ENCODE results near the gene SSX2B.
"Not testable (repeated sequence)": the region's sequence is repeated elsewhere in the genome, so short reads cannot be mapped to it uniquely, and the experiment has no call there.

Gene SSX2B, protein sequence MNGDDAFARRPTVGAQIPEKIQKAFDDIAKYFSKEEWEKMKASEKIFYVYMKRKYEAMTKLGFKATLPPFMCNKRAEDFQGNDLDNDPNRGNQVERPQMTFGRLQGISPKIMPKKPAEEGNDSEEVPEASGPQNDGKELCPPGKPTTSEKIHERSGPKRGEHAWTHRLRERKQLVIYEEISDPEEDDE

DNA sequence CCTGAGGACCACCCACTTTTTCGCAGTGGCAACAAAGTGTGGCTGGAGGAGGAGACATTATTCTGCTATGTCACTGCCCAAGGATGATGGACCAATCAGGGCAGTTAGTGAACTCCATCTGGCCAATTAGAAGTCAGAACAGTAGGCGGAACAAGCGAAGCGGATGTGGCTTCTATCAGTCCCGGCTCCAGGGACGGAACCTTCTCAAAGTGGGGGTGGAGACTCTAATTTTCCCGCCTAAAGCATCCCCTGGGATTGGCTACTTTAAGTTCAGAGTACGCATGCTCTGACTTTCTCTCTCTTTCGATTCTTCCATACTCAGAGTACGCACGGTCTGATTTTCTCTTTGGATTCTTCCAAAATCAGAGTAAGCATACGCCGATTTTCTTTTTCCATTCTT, at the start of gene SSX2B:
TSS of gene SSX2B (plus strand) at position 301 of the 400 bp plus-strand sequence. CDS start 1,429 bp downstream, outside the sequence.
- DNase-seq (ENCODE audit: low spot score): not testable (repeated sequence)

DNA sequence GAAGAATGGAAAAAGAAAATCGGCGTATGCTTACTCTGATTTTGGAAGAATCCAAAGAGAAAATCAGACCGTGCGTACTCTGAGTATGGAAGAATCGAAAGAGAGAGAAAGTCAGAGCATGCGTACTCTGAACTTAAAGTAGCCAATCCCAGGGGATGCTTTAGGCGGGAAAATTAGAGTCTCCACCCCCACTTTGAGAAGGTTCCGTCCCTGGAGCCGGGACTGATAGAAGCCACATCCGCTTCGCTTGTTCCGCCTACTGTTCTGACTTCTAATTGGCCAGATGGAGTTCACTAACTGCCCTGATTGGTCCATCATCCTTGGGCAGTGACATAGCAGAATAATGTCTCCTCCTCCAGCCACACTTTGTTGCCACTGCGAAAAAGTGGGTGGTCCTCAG, 44.0 kb upstream of the SSX2B start, which contains the start of gene SSX2:
TSS of gene SSX2 (minus strand) at position 101 of the 400 bp plus-strand sequence. CDS start 1,429 bp downstream, outside the sequence.
- not testable (repeated sequence) for DNase-seq (ENCODE audit: low spot score)

DNA sequence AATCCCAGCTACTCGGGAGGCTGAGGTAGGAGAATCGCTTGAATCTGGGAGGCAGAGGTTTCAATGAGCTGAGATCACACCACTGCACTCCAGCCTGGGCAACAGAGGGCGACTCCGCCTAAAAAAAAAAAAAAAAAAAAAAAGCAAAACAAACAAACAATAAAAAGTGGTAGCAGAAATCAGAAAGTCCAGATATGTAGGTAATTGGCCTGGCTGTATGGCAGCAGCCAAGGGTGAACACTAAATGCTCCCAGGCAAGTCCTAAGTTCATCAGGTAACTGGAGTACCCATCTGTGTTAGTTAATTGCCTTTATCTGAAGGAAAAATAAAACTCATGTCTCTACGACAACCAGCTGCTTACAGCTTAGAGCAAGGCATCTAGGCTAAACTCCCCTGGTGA, 14.9 kb downstream of the SSX2B start:
- DNase-seq (ENCODE audit: low spot score): not testable (repeated sequence)

DNA sequence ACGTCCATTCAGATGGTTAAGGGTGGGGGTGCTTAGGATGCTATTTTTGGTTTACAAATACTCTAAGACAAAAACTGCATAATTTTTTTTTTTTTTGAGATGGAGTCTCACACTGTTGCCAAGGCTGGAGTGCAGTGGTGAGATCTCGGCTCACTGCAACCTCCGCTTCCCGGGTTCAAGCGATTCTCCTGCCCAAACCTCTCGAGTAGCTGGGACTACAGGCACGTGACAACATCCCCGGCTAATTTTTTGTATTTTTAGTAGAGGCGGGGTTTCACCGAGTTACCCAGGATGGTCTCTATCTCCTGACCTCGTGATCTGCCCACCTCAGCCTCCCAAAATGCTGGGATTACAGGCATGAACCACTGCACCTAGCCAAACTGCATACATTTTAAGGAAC, 22.5 kb downstream of the SSX2B start:
- DNase-seq (ENCODE audit: low spot score): not testable (repeated sequence)

DNA sequence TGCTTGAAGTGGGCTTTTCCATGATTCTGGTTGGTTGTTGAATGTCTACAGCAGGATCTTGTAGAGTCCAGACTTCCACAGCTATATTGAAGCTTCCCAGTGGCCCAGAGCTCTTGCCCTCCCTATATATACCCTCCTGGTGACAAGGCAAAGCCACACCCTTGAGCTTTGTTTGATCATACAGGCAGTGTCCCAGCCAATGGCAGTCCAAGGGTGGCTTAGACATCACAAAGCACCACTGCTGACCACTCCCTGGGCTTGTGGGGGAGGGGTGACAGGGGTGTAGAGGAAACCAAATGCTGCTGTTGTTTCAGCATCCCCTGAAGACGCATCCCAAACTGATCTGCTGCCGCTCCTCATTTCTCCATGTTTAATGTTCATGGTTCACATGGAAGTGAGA, 46.3 kb downstream of the SSX2B start, which contains the start of gene SPANXN5:
TSS of gene SPANXN5 (minus strand) at position 101 of the 400 bp plus-strand sequence. CDS start at position 22, 79 bp downstream.
- DNase-seq (ENCODE audit: low spot score): not testable (repeated sequence)

DNA sequence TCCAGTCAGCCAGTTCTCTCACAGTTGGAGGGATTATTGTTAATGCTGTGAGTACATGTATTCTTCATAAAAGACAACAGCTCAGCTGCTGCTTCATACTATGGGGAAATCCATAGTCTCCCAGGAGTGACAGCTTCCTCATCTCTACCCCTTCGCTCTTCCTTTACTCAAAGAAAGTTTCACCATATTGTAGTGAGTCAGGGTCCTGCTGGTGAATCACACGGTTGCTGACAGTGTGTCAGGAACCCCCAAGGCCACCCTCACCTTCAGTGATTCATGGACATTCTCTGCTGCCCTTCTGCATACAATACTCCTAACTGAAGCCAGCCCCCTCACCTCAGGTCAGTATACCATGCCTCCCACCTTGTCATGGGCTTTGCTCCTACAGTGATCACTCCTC, 53.8 kb downstream of the SSX2B start:
- DNase-seq (ENCODE audit: low spot score): not testable (repeated sequence)
